ENCODE measurements around the gene TM9SF1. TPM values are rescaled to one million over a fixed set of nuclear protein-coding genes. Genes with fewer than 3 reads are reported as not detected.

The TM9SF1 gene
- total and polyA plus RNA-seq, 2 of the 13 experiments (the other 11 are each of a cell fraction or from before 2014, with no cell fraction given) = 83.2 to 110 TPM

DNA sequence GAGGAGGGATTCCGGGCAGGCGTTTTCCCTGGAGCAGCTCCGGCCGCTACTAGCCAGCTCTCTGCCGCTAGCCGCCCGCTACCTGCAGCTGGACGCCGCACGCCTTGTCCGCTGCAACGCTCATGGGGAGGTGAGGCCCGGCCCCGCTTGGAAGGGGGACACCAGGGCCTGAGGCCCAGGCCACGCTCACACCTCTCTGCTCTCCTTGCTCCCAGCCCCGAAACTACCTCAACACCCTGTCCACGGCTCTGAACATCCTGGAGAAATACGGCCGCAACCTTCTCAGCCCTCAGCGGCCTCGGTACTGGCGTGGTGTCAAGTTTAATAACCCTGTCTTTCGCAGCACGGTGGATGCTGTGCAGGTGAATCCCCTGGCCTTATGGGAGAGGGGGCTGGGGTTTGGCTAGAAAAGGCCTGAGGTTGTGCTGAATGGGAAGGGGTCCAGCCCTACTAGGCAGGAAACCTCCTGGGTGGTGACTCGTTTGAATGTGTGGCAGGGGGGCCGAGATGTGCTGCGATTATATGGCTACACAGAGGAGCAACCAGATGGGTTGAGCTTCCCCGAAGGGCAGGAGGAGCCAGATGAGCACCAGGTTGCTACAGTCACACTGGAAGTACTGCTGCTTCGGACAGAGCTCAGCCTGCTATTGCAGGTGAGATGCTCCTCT, 47.3 kb downstream of the TM9SF1 start (continued):
- TF ChIP-seq, protein P1, sequence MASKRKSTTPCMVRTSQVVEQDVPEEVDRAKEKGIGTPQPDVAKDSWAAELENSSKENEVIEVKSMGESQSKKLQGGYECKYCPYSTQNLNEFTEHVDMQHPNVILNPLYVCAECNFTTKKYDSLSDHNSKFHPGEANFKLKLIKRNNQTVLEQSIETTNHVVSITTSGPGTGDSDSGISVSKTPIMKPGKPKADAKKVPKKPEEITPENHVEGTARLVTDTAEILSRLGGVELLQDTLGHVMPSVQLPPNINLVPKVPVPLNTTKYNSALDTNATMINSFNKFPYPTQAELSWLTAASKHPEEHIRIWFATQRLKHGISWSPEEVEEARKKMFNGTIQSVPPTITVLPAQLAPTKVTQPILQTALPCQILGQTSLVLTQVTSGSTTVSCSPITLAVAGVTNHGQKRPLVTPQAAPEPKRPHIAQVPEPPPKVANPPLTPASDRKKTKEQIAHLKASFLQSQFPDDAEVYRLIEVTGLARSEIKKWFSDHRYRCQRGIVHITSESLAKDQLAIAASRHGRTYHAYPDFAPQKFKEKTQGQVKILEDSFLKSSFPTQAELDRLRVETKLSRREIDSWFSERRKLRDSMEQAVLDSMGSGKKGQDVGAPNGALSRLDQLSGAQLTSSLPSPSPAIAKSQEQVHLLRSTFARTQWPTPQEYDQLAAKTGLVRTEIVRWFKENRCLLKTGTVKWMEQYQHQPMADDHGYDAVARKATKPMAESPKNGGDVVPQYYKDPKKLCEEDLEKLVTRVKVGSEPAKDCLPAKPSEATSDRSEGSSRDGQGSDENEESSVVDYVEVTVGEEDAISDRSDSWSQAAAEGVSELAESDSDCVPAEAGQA (IDR thresholded peaks at IDR 0.05; ENCODE audit: low read depth) = no peak
- TF ChIP-seq, protein P1 (CRISPR knock-in tag; IDR thresholded peaks at IDR 0.05; ENCODE audit: borderline replicate concordance) = no peak
- no peak for TF ChIP-seq TBX3 (IDR thresholded peaks at IDR 0.05; ENCODE audit: borderline replicate concordance)
- peak; percentile 4; the same call in 1 of the 2 replicates for TF ChIP-seq NCOA2 (CRISPR knock-in tag; IDR thresholded peaks at IDR 0.05)
- peak; percentile 82; the same call in 1 of the 2 replicates for TF ChIP-seq KDM5B (CRISPR knock-in tag; IDR thresholded peaks at IDR 0.05; ENCODE audit: borderline replicate concordance)
- TF ChIP-seq RFX1 (IDR thresholded peaks at IDR 0.05) = no peak
- TF ChIP-seq, protein P2, sequence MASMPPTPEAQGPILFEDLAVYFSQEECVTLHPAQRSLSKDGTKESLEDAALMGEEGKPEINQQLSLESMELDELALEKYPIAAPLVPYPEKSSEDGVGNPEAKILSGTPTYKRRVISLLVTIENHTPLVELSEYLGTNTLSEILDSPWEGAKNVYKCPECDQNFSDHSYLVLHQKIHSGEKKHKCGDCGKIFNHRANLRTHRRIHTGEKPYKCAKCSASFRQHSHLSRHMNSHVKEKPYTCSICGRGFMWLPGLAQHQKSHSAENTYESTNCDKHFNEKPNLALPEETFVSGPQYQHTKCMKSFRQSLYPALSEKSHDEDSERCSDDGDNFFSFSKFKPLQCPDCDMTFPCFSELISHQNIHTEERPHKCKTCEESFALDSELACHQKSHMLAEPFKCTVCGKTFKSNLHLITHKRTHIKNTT (CRISPR knock-in tag; IDR thresholded peaks at IDR 0.05) = no peak
- TF ChIP-seq ZNF230 (CRISPR knock-in tag; IDR thresholded peaks at IDR 0.05) = peak; percentile 89
- TF ChIP-seq, protein P3, sequence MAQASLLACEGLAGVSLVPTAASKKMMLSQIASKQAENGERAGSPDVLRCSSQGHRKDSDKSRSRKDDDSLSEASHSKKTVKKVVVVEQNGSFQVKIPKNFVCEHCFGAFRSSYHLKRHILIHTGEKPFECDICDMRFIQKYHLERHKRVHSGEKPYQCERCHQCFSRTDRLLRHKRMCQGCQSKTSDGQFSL (CRISPR knock-in tag; IDR thresholded peaks at IDR 0.05) = no peak
- no peak; the same call in 1 of the 2 replicates for TF ChIP-seq ZFYVE20 (CRISPR knock-in tag; IDR thresholded peaks at IDR 0.05; ENCODE audit: borderline replicate concordance, low read depth)
- no peak for TF ChIP-seq AGO1 (IDR thresholded peaks at IDR 0.05; ENCODE audit: low read depth, low read length, poor library complexity, severe bottlenecking)
- 0 out of 2 replicates have a peak, but pooled peaks have one; percentile 60 for TF ChIP-seq ZNF343 (CRISPR knock-in tag; IDR thresholded peaks at IDR 0.05)
- TF ChIP-seq, protein P4, sequence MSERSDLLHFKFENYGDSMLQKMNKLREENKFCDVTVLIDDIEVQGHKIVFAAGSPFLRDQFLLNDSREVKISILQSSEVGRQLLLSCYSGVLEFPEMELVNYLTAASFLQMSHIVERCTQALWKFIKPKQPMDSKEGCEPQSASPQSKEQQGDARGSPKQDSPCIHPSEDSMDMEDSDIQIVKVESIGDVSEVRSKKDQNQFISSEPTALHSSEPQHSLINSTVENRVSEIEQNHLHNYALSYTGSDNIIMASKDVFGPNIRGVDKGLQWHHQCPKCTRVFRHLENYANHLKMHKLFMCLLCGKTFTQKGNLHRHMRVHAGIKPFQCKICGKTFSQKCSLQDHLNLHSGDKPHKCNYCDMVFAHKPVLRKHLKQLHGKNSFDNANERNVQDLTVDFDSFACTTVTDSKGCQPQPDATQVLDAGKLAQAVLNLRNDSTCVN (CRISPR knock-in tag; IDR thresholded peaks at IDR 0.05; ENCODE audit: borderline replicate concordance) = no peak
- TF ChIP-seq HNRNPK (IDR thresholded peaks at IDR 0.05; ENCODE audit: low read depth, low read length, poor library complexity, severe bottlenecking) = peak; percentile 12
- TF ChIP-seq ZNF225 (CRISPR knock-in tag; IDR thresholded peaks at IDR 0.05) = peak; percentile 65
- TF ChIP-seq CHCHD3 (CRISPR knock-in tag; IDR thresholded peaks at IDR 0.05) = peak; percentile 68; the same call in 1 of the 2 replicates
- no peak; the same call in 1 of the 2 replicates for TF ChIP-seq JUN (CRISPR knock-in tag; IDR thresholded peaks at IDR 0.05)
- TF ChIP-seq, protein P5, sequence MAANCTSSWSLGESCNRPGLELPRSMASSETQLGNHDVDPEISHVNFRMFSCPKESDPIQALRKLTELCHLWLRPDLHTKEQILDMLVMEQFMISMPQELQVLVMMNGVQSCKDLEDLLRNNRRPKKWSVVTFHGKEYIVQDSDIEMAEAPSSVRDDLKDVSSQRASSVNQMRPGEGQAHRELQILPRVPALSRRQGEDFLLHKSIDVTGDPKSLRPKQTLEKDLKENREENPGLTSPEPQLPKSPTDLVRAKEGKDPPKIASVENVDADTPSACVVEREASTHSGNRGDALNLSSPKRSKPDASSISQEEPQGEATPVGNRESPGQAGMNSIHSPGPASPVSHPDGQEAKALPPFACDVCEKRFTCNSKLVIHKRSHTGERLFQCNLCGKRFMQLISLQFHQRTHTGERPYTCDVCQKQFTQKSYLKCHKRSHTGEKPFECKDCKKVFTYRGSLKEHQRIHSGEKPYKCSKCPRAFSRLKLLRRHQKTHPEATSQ (CRISPR knock-in tag; IDR thresholded peaks at IDR 0.05; ENCODE audit: borderline replicate concordance) = no peak
- TF ChIP-seq CEBPG (CRISPR knock-in tag; IDR thresholded peaks at IDR 0.05) = no peak
- no peak for TF ChIP-seq DNMT3B (CRISPR knock-in tag; conservative IDR thresholded peaks at IDR 0.05)
